RWPE2 (cell line): Measurements from ENCODE around the gene TNNI3K.

ENCODE experiments used
- ATAC-seq: fragments of 200-7000 bp; cut with Tn5 transposase; 3 replicates; pipeline ENCODE4 v1.9.1; 2021; ENCODE audit warnings: low read depth
- DNase-seq: peaks from one replicate; pipeline ENCODE4 v3.0.0-alpha.2; 2020; ENCODE audit warnings: low spot score
- H3K27ac ChIP-seq: fragments of 450-650 bp; 2 replicates; pipeline ENCODE4 v1.5.1; 2017; ENCODE audit warnings: mild to moderate bottlenecking; ENCODE audit not compliant: poor library complexity, severe bottlenecking
- H3K27me3 ChIP-seq: fragments of 250-450 bp; sonication (Bioruptor Pico); 2 replicates; pipeline ENCODE4 v1.5.1; 2021; ENCODE audit warnings: mild to moderate bottlenecking, moderate library complexity; ENCODE audit not compliant: insufficient read depth, poor library complexity, severe bottlenecking
- H3K36me3 ChIP-seq: fragments of 250-450 bp; sonication (Bioruptor Pico); 2 replicates; pipeline ENCODE4 v1.5.1; 2020; ENCODE audit warnings: low read depth, mild to moderate bottlenecking, moderate library complexity
- H3K4me1 ChIP-seq: fragments of 250-450 bp; sonication (Bioruptor Pico); 2 replicates; pipeline ENCODE4 v1.5.1; 2021; ENCODE audit warnings: mild to moderate bottlenecking, moderate library complexity; ENCODE audit not compliant: insufficient read depth, poor library complexity, severe bottlenecking
- H3K4me3 ChIP-seq: fragments of 250-450 bp; sonication (Bioruptor Pico); 2 replicates; pipeline ENCODE4 v1.5.1; 2021; ENCODE audit warnings: mild to moderate bottlenecking, moderate library complexity; ENCODE audit not compliant: severe bottlenecking
- H3K9me3 ChIP-seq: fragments of 250-450 bp; sonication (Bioruptor Pico); 2 replicates; pipeline ENCODE4 v1.5.1; 2021; ENCODE audit warnings: mild to moderate bottlenecking, moderate library complexity; ENCODE audit not compliant: severe bottlenecking
- CTCF ChIP-seq: fragments of 450-650 bp; IDR thresholded peaks from one replicate; pipeline ENCODE4 v1.5.1; 2017; ENCODE audit warnings: mild to moderate bottlenecking, moderate library complexity; ENCODE audit not compliant: poor library complexity, severe bottlenecking

Gene TNNI3K

DNA sequence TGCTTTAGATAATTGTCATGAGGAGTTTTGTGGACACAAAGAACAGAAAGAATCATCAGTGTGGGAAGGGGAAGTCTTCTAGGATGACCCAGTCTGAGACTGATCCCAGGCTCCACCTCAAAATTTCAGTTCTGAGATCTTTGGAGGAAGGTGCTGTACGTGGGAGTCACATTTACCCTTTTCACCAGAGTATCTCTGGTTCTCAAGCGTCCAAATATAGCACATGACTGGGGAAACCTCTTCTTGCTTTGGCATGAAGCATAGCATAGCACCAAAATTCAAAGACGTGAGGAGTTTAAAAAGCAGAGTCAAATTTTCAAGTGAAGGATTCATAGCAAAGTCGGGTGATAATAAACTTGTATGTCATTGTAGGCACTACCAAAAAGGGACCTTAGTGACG, 180.7 kb downstream of the TNNI3K start:
- ATAC-seq = no peak

GRCh38 chr1:74419611-74420010, 184.4 kb downstream of the TNNI3K start:
- ATAC-seq (no peak), DNase-seq (no peak)
- Histone ChIP-seq H3K4me1 (no peaks in the 10 kb centered on the region), H3K27me3 (no peaks in the 10 kb centered on the region), H3K36me3 (no peaks in the 10 kb centered on the region), H3K4me3 (no peak overlapping the region), H3K9me3 (no peaks in the 10 kb centered on the region), H3K27ac (no peak overlapping the region)
- no peak for TF ChIP-seq CTCF

More for the DNA sequence above, 180.7 kb downstream of the TNNI3K start:
- Histone ChIP-seq H3K9me3 (no peaks in the 10 kb centered on the region), H3K4me1 (no peaks in the 10 kb centered on the region), H3K4me3 (no peak overlapping the region), H3K36me3 (no peaks in the 10 kb centered on the region), H3K27me3 (no peaks in the 10 kb centered on the region), H3K27ac (no peak overlapping the region)
- no peak for DNase-seq
- TF ChIP-seq CTCF = no peak

DNA sequence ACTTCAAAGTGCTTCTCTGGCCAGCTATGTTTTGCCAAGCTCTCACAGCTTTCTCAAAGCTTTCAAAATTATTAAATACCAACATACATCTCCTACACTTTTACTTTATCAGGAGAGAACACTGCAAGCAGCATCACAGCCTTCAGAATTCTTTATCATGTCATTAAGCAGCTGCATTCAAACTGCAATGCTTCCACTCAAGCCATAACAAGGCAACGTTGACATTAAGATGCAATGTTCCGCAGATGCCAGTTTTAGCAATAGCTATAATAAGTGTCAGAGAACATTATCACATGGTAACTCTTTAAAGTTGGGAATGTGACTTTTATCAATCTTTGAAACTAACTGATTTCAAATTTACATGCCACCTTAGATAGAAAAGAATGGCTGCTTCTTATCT, 185.3 kb downstream of the TNNI3K start:
- H3K9me3 ChIP-seq = no peaks in the 10 kb centered on the region
- DNase-seq (no peak), ATAC-seq (no peak)
- no peak overlapping the region for H3K4me3 ChIP-seq
- H3K27ac ChIP-seq = no peak overlapping the region
- no peaks in the 10 kb centered on the region for H3K36me3 ChIP-seq
- no peaks in the 10 kb centered on the region for H3K4me1 ChIP-seq
- no peak for TF ChIP-seq CTCF
- H3K27me3 ChIP-seq = no peaks in the 10 kb centered on the region

DNA sequence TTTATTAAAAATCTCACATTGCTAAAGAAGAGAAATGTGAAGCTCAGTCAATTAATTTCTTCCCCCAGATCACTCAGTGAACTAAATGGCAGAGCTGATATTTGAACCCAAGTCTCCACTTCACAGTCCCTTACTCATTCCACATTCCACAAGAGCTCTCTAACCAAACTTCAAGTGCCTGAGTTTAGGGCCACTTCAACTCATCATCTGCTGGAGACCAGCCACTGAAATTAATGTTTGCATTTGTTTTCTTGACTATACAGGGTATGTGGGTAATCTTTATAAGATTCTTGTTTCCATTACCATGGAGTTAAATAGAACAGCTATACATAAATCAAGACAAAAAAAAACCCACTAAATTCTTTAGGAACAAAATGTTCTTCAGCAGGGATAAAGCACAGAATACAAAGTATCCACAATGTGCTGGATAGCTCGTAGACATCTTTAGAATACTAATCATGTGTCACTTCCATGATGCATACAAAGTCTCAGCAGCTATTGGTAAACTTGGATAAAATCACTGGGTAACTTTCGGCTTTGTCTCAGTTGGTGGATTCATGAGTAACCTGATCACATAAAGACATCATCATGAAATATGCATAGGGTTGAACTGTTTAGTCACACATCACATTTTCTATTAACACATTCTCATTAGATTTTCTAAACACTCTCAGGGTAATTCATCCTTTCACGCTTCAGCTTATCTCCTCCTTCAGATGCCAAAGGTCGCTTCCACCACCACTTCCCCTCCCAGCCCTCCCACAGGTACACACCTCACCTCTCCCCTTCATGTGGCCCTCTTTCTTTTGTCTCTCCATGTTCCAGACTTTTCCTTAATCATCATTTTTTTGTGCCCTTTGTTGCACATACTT, 187.5 kb downstream of the TNNI3K start:
- no peak overlapping the region for H3K27ac ChIP-seq
- H3K4me3 ChIP-seq = no peak overlapping the region
- no peak for TF ChIP-seq CTCF
- ATAC-seq (no peak), DNase-seq (no peak)
- no peaks in the 10 kb centered on the region for H3K27me3 ChIP-seq
- no peaks in the 10 kb centered on the region for H3K9me3 ChIP-seq
- no peaks in the 10 kb centered on the region for H3K4me1 ChIP-seq
- H3K36me3 ChIP-seq = no peaks in the 10 kb centered on the region

DNA sequence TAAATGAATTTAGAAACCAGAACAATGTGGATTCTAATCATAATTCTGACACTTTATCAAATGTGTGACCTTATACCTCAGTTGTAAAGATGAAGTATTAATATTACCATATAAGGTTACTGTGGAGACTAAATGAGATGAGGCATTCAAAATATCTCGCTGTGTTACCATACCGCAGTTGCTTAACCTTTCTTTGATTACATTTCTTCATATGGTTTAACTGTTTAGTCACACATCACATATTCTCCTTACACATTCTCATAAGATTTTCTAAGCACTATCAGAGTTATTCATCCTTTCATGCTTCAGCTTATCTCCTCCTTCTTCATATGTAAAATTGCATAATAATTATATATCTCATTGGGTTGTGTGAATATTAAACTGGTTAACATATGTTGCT, 188.3 kb downstream of the TNNI3K start:
- Histone ChIP-seq H3K27me3 (no peaks in the 10 kb centered on the region), H3K4me1 (no peaks in the 10 kb centered on the region), H3K36me3 (no peaks in the 10 kb centered on the region), H3K4me3 (no peak overlapping the region), H3K9me3 (no peaks in the 10 kb centered on the region), H3K27ac (no peak overlapping the region)
- DNase-seq (no peak), ATAC-seq (no peak)
- TF ChIP-seq CTCF = no peak
